Measurements from ENCODE around the gene PPIL6.

GRCh38 chr6:109467696-109468095 lies 27.3 kb upstream of the PPIL6 start:
- TF ChIP-seq TCF12 (IDR thresholded peaks at IDR 0.05) (no peak), CTCF (IDR thresholded peaks at IDR 0.05) (no peak), EP300 (IDR thresholded peaks at IDR 0.05; ENCODE audit: borderline replicate concordance in 1 of 2, low read depth in 1 of 2, low read length in 1 of 2) (no peak), POLR2AphosphoS5 (IDR thresholded peaks at IDR 0.05; ENCODE audit: low read depth, low read length) (no peak), USF2 (IDR thresholded peaks at IDR 0.05; ENCODE audit: borderline replicate concordance, low read depth, low read length) (no peak), RAD21 (IDR thresholded peaks at IDR 0.05; ENCODE audit: low read length) (no peak), ZBTB33 (IDR thresholded peaks at IDR 0.05; ENCODE audit: borderline replicate concordance, low read depth) (no peak), FOXJ3 (CRISPR knock-in tag; IDR thresholded peaks at IDR 0.05) (no peak), TEAD4 (IDR thresholded peaks at IDR 0.05; ENCODE audit: borderline replicate concordance, insufficient read depth) (no peak), CHD2 (IDR thresholded peaks at IDR 0.05; ENCODE audit: low read length, partially characterized antibody) (no peak)
